GM12864 (cell line): ENCODE data around the gene PRKD3.

ENCODE experiments used
- DNase-seq: peaks from one replicate; pipeline ENCODE4 v3.0.0-alpha.2; 2011; ENCODE audit warnings: low read depth
- H3K4me3 ChIP-seq: 2 replicates; pipeline ENCODE4 v1.5.1; 2011; ENCODE audit warnings: mild to moderate bottlenecking, low read depth, low read length, control low read depth
- CTCF ChIP-seq: IDR thresholded peaks from 2 replicates; pipeline ENCODE4 v1.5.1; 2011; ENCODE audit warnings: low read depth, mild to moderate bottlenecking, moderate library complexity, low read length, control low read depth, inconsistent platforms; ENCODE audit errors: missing control alignments

The PRKD3 gene

GRCh38 chr2:37343537-37344434 is 19.2 kb upstream of the PRKD3 start:
- TF ChIP-seq CTCF: peak; percentile 10
- no peak overlapping the region for H3K4me3 ChIP-seq
- no peak for DNase-seq

GRCh38 chr2:37342591-37343220 is 18.1 kb upstream of the PRKD3 start:
- DNase-seq: no peak
- H3K4me3 ChIP-seq: no peak overlapping the region
- TF ChIP-seq CTCF: no peak

GRCh38 chr2:37340637-37341036 is 16.0 kb upstream of the PRKD3 start:
- no peak for TF ChIP-seq CTCF
- no peak for DNase-seq
- no peak overlapping the region for H3K4me3 ChIP-seq

GRCh38 chr2:37338933-37339332 is 14.3 kb upstream of the PRKD3 start:
- TF ChIP-seq CTCF: no peak
- no peak for DNase-seq
- H3K4me3 ChIP-seq: no peak overlapping the region

- DNase-seq: no peak
- TF ChIP-seq CTCF: no peak
- no peak overlapping the region for H3K4me3 ChIP-seq
Measured at GRCh38 chr2:37337620-37338280, 13.1 kb upstream of the PRKD3 start.

GRCh38 chr2:37335604-37336003 is 11.0 kb upstream of the PRKD3 start:
- H3K4me3 ChIP-seq: no peak overlapping the region
- TF ChIP-seq CTCF: no peak
- no peak for DNase-seq
